ENCODE measurements around the gene SBF2.

Gene SBF2

GRCh38 chr11:10295064-10295901 is 1.3 kb upstream of the SBF2 start:
- H3K9ac ChIP-seq (ENCODE audit: low read length in 2 of 2) = peak overlapping the region; percentile 58 to 80
- peaks cover 0 to under 1% of the 10 kb centered on the region in 2 donors for H3K36me3 ChIP-seq (ENCODE audit: control insufficient read depth in 2 of 2, insufficient read depth in 2 of 2, low read length in 2 of 2)
- peak overlapping the region; percentile 84 to 89 for H3K4me3 ChIP-seq (ENCODE audit: low read length in 2 of 2)
- peaks cover 24% of the 10 kb centered on the region for H3K4me1 ChIP-seq (ENCODE audit: control insufficient read depth, insufficient read depth, low read length)
- H3K27ac ChIP-seq (ENCODE audit: low read length) = peak overlapping the region; percentile 76
- H3K9me3 ChIP-seq (ENCODE audit: control insufficient read depth in 2 of 2, low read length in 2 of 2) = no peaks in the 10 kb centered on the region
- no peaks in the 10 kb centered on the region for H3K27me3 ChIP-seq (ENCODE audit: control insufficient read depth in 1 of 2, insufficient read depth in 2 of 2, low read length in 2 of 2)

- Histone ChIP-seq H3K9me3 (ENCODE audit: control insufficient read depth in 2 of 2, low read length in 2 of 2) (no peaks in the 10 kb centered on the region), H3K27ac (ENCODE audit: low read length) (peak overlapping the region; percentile 76), H3K9ac (ENCODE audit: low read length in 2 of 2) (peak overlapping the region; percentile 58 to 80), H3K4me3 (ENCODE audit: low read length in 2 of 2) (peak overlapping the region; percentile 84 to 89), H3K27me3 (ENCODE audit: control insufficient read depth in 1 of 2, insufficient read depth in 2 of 2, low read length in 2 of 2) (no peaks in the 10 kb centered on the region), H3K36me3 (ENCODE audit: control insufficient read depth in 2 of 2, insufficient read depth in 2 of 2, low read length in 2 of 2) (peaks cover 0 to 3% of the 10 kb centered on the region in 2 donors), H3K4me1 (ENCODE audit: control insufficient read depth, insufficient read depth, low read length) (peaks cover 24% of the 10 kb centered on the region)
These were observed 403 bp upstream of the SBF2 start for GRCh38 chr11:10294290-10294953.

GRCh38 chr11:10291801-10292638 is 2.0 kb downstream of the SBF2 start:
- Histone ChIP-seq H3K9me3 (ENCODE audit: control insufficient read depth in 2 of 2, low read length in 2 of 2) (no peaks in the 10 kb centered on the region), H3K4me1 (ENCODE audit: control insufficient read depth, insufficient read depth, low read length) (peaks cover 35% of the 10 kb centered on the region), H3K27ac (ENCODE audit: low read length) (no peak overlapping the region), H3K4me3 (ENCODE audit: low read length in 2 of 2) (no peak overlapping the region), H3K9ac (ENCODE audit: low read length in 2 of 2) (no peak overlapping the region), H3K36me3 (ENCODE audit: control insufficient read depth in 2 of 2, insufficient read depth in 2 of 2, low read length in 2 of 2) (peaks cover 0 to 6% of the 10 kb centered on the region in 2 donors), H3K27me3 (ENCODE audit: control insufficient read depth in 1 of 2, insufficient read depth in 2 of 2, low read length in 2 of 2) (no peaks in the 10 kb centered on the region)

- Histone ChIP-seq H3K27me3 (ENCODE audit: control insufficient read depth in 1 of 2, insufficient read depth in 2 of 2, low read length in 2 of 2) (no peaks in the 10 kb centered on the region), H3K4me3 (ENCODE audit: low read length in 2 of 2) (no peak overlapping the region), H3K27ac (ENCODE audit: low read length) (no peak overlapping the region), H3K4me1 (ENCODE audit: control insufficient read depth, insufficient read depth, low read length) (peaks cover 30% of the 10 kb centered on the region), H3K36me3 (ENCODE audit: control insufficient read depth in 2 of 2, insufficient read depth in 2 of 2, low read length in 2 of 2) (peaks cover 0 to 6% of the 10 kb centered on the region in 2 donors), H3K9me3 (ENCODE audit: control insufficient read depth in 2 of 2, low read length in 2 of 2) (no peaks in the 10 kb centered on the region), H3K9ac (ENCODE audit: low read length in 2 of 2) (no peak overlapping the region)
These were observed 4.1 kb downstream of the SBF2 start for GRCh38 chr11:10289765-10290380.

GRCh38 chr11:10288881-10289764 is 4.9 kb downstream of the SBF2 start:
- Histone ChIP-seq H3K27me3 (ENCODE audit: control insufficient read depth in 1 of 2, insufficient read depth in 2 of 2, low read length in 2 of 2) (no peaks in the 10 kb centered on the region), H3K4me3 (ENCODE audit: low read length in 2 of 2) (no peak overlapping the region), H3K9ac (ENCODE audit: low read length in 2 of 2) (no peak overlapping the region), H3K4me1 (ENCODE audit: control insufficient read depth, insufficient read depth, low read length) (peaks cover 22% of the 10 kb centered on the region), H3K27ac (ENCODE audit: low read length) (no peak overlapping the region), H3K9me3 (ENCODE audit: control insufficient read depth in 2 of 2, low read length in 2 of 2) (no peaks in the 10 kb centered on the region), H3K36me3 (ENCODE audit: control insufficient read depth in 2 of 2, insufficient read depth in 2 of 2, low read length in 2 of 2) (peaks cover 0 to 6% of the 10 kb centered on the region in 2 donors)

GRCh38 chr11:10287766-10288715 is 6.0 kb downstream of the SBF2 start:
- Histone ChIP-seq H3K27ac (ENCODE audit: low read length) (no peak overlapping the region), H3K9me3 (ENCODE audit: control insufficient read depth in 2 of 2, low read length in 2 of 2) (no peaks in the 10 kb centered on the region), H3K9ac (ENCODE audit: low read length in 2 of 2) (no peak overlapping the region), H3K4me3 (ENCODE audit: low read length in 2 of 2) (no peak overlapping the region), H3K4me1 (ENCODE audit: control insufficient read depth, insufficient read depth, low read length) (peaks cover 18% of the 10 kb centered on the region), H3K36me3 (ENCODE audit: control insufficient read depth in 2 of 2, insufficient read depth in 2 of 2, low read length in 2 of 2) (peaks cover 0 to 6% of the 10 kb centered on the region in 2 donors), H3K27me3 (ENCODE audit: control insufficient read depth in 1 of 2, insufficient read depth in 2 of 2, low read length in 2 of 2) (no peaks in the 10 kb centered on the region)

GRCh38 chr11:10287140-10287539 is 6.9 kb downstream of the SBF2 start:
- peaks cover 0 to 6% of the 10 kb centered on the region in 2 donors for H3K36me3 ChIP-seq (ENCODE audit: control insufficient read depth in 2 of 2, insufficient read depth in 2 of 2, low read length in 2 of 2)
- peaks cover 11% of the 10 kb centered on the region for H3K4me1 ChIP-seq (ENCODE audit: control insufficient read depth, insufficient read depth, low read length)
- no peak overlapping the region for H3K9ac ChIP-seq (ENCODE audit: low read length in 2 of 2)
- no peak overlapping the region for H3K4me3 ChIP-seq (ENCODE audit: low read length in 2 of 2)
- no peaks in the 10 kb centered on the region for H3K27me3 ChIP-seq (ENCODE audit: control insufficient read depth in 1 of 2, insufficient read depth in 2 of 2, low read length in 2 of 2)
- no peak overlapping the region for H3K27ac ChIP-seq (ENCODE audit: low read length)
- H3K9me3 ChIP-seq (ENCODE audit: control insufficient read depth in 2 of 2, low read length in 2 of 2) = no peaks in the 10 kb centered on the region

- H3K9me3 ChIP-seq (ENCODE audit: control insufficient read depth in 2 of 2, low read length in 2 of 2) = no peaks in the 10 kb centered on the region
- no peak overlapping the region for H3K4me3 ChIP-seq (ENCODE audit: low read length in 2 of 2)
- no peaks in the 10 kb centered on the region for H3K27me3 ChIP-seq (ENCODE audit: control insufficient read depth in 1 of 2, insufficient read depth in 2 of 2, low read length in 2 of 2)
- no peak overlapping the region for H3K9ac ChIP-seq (ENCODE audit: low read length in 2 of 2)
- H3K4me1 ChIP-seq (ENCODE audit: control insufficient read depth, insufficient read depth, low read length) = peaks cover 11% of the 10 kb centered on the region
- peaks cover 0 to 5% of the 10 kb centered on the region in 2 donors for H3K36me3 ChIP-seq (ENCODE audit: control insufficient read depth in 2 of 2, insufficient read depth in 2 of 2, low read length in 2 of 2)
- no peak overlapping the region for H3K27ac ChIP-seq (ENCODE audit: low read length)
These were observed 8.7 kb downstream of the SBF2 start for GRCh38 chr11:10285148-10285802.

Data from stomach smooth muscle (tissue), 2 donors.